Measurements from ENCODE around the gene WDR72.

DNA sequence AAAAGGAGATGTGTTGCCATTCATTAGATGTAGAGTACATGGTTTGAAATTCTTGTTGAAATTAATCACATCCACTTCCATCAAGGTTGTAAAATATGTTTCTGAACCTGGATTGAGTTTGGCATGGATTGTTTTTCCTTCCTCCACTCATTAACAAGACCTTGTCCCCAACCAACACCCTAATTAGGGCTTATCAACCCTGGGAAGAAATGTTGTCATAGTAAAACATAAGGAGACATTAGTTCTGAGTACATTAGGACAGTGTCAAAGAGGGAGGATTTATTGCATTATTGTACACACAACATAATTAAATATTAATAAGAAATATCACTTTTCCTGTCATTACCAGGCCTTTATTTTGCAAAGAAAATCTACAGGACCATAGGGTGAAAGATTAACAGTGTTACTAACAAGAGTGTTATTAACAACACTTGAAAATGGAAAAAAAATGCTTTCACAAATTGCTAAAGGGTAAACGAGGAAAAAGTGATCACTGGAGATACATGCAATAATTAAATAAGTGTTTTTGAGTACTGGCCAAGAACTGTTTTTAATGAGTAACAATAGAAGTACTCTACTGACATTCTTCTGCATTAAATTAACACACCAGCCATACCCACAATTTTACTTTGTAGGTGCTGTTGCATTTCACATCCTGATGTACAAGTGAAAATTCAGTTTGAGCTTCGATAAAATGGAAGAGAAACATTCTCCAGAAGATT lies 30.4 kb upstream of the WDR72 start:
- no peak for TF ChIP-seq POLR2AphosphoS5 (IDR thresholded peaks at IDR 0.05)
- TF ChIP-seq, protein P1, sequence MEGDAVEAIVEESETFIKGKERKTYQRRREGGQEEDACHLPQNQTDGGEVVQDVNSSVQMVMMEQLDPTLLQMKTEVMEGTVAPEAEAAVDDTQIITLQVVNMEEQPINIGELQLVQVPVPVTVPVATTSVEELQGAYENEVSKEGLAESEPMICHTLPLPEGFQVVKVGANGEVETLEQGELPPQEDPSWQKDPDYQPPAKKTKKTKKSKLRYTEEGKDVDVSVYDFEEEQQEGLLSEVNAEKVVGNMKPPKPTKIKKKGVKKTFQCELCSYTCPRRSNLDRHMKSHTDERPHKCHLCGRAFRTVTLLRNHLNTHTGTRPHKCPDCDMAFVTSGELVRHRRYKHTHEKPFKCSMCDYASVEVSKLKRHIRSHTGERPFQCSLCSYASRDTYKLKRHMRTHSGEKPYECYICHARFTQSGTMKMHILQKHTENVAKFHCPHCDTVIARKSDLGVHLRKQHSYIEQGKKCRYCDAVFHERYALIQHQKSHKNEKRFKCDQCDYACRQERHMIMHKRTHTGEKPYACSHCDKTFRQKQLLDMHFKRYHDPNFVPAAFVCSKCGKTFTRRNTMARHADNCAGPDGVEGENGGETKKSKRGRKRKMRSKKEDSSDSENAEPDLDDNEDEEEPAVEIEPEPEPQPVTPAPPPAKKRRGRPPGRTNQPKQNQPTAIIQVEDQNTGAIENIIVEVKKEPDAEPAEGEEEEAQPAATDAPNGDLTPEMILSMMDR (IDR thresholded peaks at IDR 0.05): no peak
